Liver (tissue), 9 donors: Measurements from ENCODE around the gene UGT1A6. TPM values are rescaled to one million over a fixed set of nuclear protein-coding genes. Genes with fewer than 3 reads are reported as not detected.
"Not testable (repeated sequence)": the region's sequence is repeated elsewhere in the genome, so short reads cannot be mapped to it uniquely, and the experiment has no call there.

Experiments used
- DNase-seq: peaks from one replicate; pipeline ENCODE4 v3.0.0-alpha.2; 2017; ENCODE audit warnings: low spot score
- H3K27ac ChIP-seq, 2 donors: one replicate each; pipeline ENCODE4 v1.7.0; 2013; ENCODE audit warnings: inconsistent platforms in 2 of 2, low read length in 2 of 2, control low read depth in 1 of 2, low read depth in 1 of 2, mild to moderate bottlenecking in 1 of 2
- H3K27me3 ChIP-seq, 4 donors: one replicate each; pipeline versions ENCODE4 v1.6.1 to v1.7.0; 2013; ENCODE audit warnings: low read length in 3 of 4, inconsistent platforms in 1 of 4, mild to moderate bottlenecking in 1 of 4, moderate library complexity in 1 of 4; ENCODE audit not compliant: control insufficient read depth in 4 of 4, insufficient read depth in 4 of 4
- H3K36me3 ChIP-seq, 4 donors: one replicate each; pipeline versions ENCODE4 v1.6.1 to v1.7.0; 2013; ENCODE audit warnings: low read length in 3 of 4, mild to moderate bottlenecking in 3 of 4, low read depth in 1 of 4, moderate library complexity in 1 of 4; ENCODE audit not compliant: control insufficient read depth in 4 of 4, insufficient read depth in 3 of 4
- H3K4me1 ChIP-seq, 4 donors: one replicate each; pipeline versions ENCODE4 v1.6.1 to v1.7.0; 2013; ENCODE audit warnings: low read length in 3 of 4, mild to moderate bottlenecking in 3 of 4, moderate library complexity in 1 of 4; ENCODE audit not compliant: control insufficient read depth in 4 of 4, insufficient read depth in 4 of 4
- H3K4me3 ChIP-seq, 3 donors: one replicate each; pipeline versions ENCODE4 v1.6.1 to v1.7.0; 2013; ENCODE audit warnings: low read length in 3 of 3, control low read depth in 1 of 3, low read depth in 1 of 3, mild to moderate bottlenecking in 1 of 3
- H3K9ac ChIP-seq, 2 donors: one replicate each; pipeline ENCODE4 v1.7.0; 2013; ENCODE audit warnings: low read length in 2 of 2, mild to moderate bottlenecking in 2 of 2, moderate library complexity in 2 of 2, control low read depth in 1 of 2, low read depth in 1 of 2
- H3K9me3 ChIP-seq, 4 donors: one replicate each; pipeline versions ENCODE4 v1.6.1 to v1.7.0; 2013; ENCODE audit warnings: low read length in 3 of 4; ENCODE audit not compliant: control insufficient read depth in 4 of 4
- ATF3 ChIP-seq: IDR thresholded peaks from 2 replicates; pipeline ENCODE4 v1.6.1; 2016; ENCODE audit warnings: antibody characterized with exemption
- CTCF ChIP-seq: fragments of 150-350 bp; IDR thresholded peaks from 2 replicates; pipeline ENCODE4 v1.5.1; 2017; ENCODE audit warnings: improper control_type of control experiment, low read depth, low read length; ENCODE audit not compliant: missing input control
- EGR1 ChIP-seq, 2 donors: IDR thresholded peaks; 2 replicates each; pipeline ENCODE4 v1.6.1; 2016 to 2018; ENCODE audit warnings: antibody characterized with exemption in 2 of 2, low read depth in 2 of 2
- FOXA1 ChIP-seq: IDR thresholded peaks from 2 replicates; pipeline ENCODE4 v1.6.1; 2016; ENCODE audit warnings: antibody characterized with exemption
- FOXA2 ChIP-seq: IDR thresholded peaks from 2 replicates; pipeline ENCODE4 v1.6.1; 2016; ENCODE audit warnings: antibody characterized with exemption
- GABPA ChIP-seq, 2 donors: IDR thresholded peaks in 1 of 2; conservative IDR thresholded peaks in 1 of 2; 2 replicates each; pipeline ENCODE4 v1.6.1; 2016; ENCODE audit warnings: antibody characterized with exemption in 2 of 2, mild to moderate bottlenecking in 1 of 2, moderate library complexity in 1 of 2
- HNF4A ChIP-seq, 2 donors: conservative IDR thresholded peaks; 2 replicates each; pipeline ENCODE4 v1.6.1; 2016; ENCODE audit warnings: antibody characterized with exemption in 2 of 2, mild to moderate bottlenecking in 2 of 2
- JUND ChIP-seq, 2 donors: IDR thresholded peaks; 2 replicates each; pipeline ENCODE4 v1.6.1; 2016; ENCODE audit warnings: antibody characterized with exemption in 2 of 2
- NR2F2 ChIP-seq: IDR thresholded peaks from 2 replicates; pipeline ENCODE4 v1.6.1; 2016; ENCODE audit warnings: antibody characterized with exemption
- SP1 ChIP-seq: IDR thresholded peaks from 2 replicates; pipeline ENCODE4 v1.6.1; 2018; ENCODE audit warnings: antibody characterized with exemption, mild to moderate bottlenecking
- TAF1 ChIP-seq: conservative IDR thresholded peaks from 2 replicates; pipeline ENCODE4 v1.6.1; 2016; ENCODE audit warnings: antibody characterized with exemption, mild to moderate bottlenecking
- YY1 ChIP-seq: IDR thresholded peaks from 2 replicates; pipeline ENCODE4 v1.6.1; 2016; ENCODE audit warnings: antibody characterized with exemption, mild to moderate bottlenecking
- ZBTB33 ChIP-seq: IDR thresholded peaks from 2 replicates; pipeline ENCODE4 v1.6.1; 2016; ENCODE audit warnings: antibody characterized with exemption
- WGBS: extraction: QIAGEN DNeasy Blood & Tissue Kit; methylation state at CpG from one replicate; pipeline ENCODE4 v1.1.7; 2013; 5-methylcytosine and 5-hydroxymethylcytosine counted together
- polyA plus RNA-seq, 2 donors: library from polyadenylated mRNA; stranded (reverse) in 1 of 2; unstranded in 1 of 2; fragments of 200-250 nt in 1 of 2; fragments of >200 nt in 1 of 2; fragmentation: Nextera tagmentation in 1 of 2; extraction: Ambion mirVana in 1 of 2; gene quantifications; one replicate each; pipeline versions ENCODE4 v1.2.1 to v1.2.3, GENCODE V29; 2013 to 2015
- total RNA-seq, 2 donors: library from RNA; depleted of rRNA; stranded (reverse); fragments of >200 nt; gene quantifications; one replicate each; pipeline ENCODE4 v1.2.3, GENCODE V29; 2014
- TF ChIP-seq, protein P1 (sequence below): IDR thresholded peaks from 2 replicates; pipeline ENCODE4 v1.6.1; 2016; ENCODE audit warnings: antibody characterized with exemption
- donor health status: healthy.
- donor health status: healthy.
- donor health status: healthy.
- donor health status: healthy.
- donor health status: healthy.

Gene UGT1A6
- total and polyA plus RNA-seq, 4 donors, result 33.4 to 103 (median 46.5) TPM; not detected in 1

- Histone ChIP-seq H3K36me3 (no peaks in the 10 kb centered on the region), H3K4me3 (no peak overlapping the region), H3K4me1 (peaks cover 0 to 17% (median 11%) of the 10 kb centered on the region in 4 donors), H3K9me3 (no peaks in the 10 kb centered on the region), H3K9ac (no peak overlapping the region), H3K27me3 (no peaks in the 10 kb centered on the region), H3K27ac (no peak overlapping the region)
- no peak for DNase-seq
- TF ChIP-seq ATF3 (no peak), SP1 (no peak), YY1 (no peak), GABPA (IDR thresholded peaks at IDR 0.05 in 1 of 2, conservative IDR thresholded peaks at IDR 0.05 in 1 of 2) (no peak), ZBTB33 (no peak), EGR1 (IDR thresholded peaks at IDR 0.05; ENCODE audit: low read depth in 2 of 2) (no peak), TAF1 (no peak), NR2F2 (no peak), FOXA2 (no peak), FOXA1 (no peak), CTCF (no peak), JUND (IDR thresholded peaks at IDR 0.05) (no peak)
- TF ChIP-seq, protein P1, sequence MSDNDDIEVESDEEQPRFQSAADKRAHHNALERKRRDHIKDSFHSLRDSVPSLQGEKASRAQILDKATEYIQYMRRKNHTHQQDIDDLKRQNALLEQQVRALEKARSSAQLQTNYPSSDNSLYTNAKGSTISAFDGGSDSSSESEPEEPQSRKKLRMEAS, result no peak
- WGBS, result 77% methylated on average over 6 of the region's 6 CpGs
Measured at GRCh38 chr2:233654501-233654900, 38.2 kb upstream of the UGT1A6 start.

- TF ChIP-seq FOXA1 (no peak), HNF4A (conservative IDR thresholded peaks at IDR 0.05) (peak in 1 of 2 donors; percentile 13)
- Histone ChIP-seq H3K9ac (no peak overlapping the region), H3K4me1 (peaks cover 0 to 17% (median 11%) of the 10 kb centered on the region in 4 donors), H3K4me3 (no peak overlapping the region), H3K27ac (no peak overlapping the region), H3K27me3 (no peaks in the 10 kb centered on the region), H3K9me3 (no peaks in the 10 kb centered on the region), H3K36me3 (no peaks in the 10 kb centered on the region)
- no peak for DNase-seq
- WGBS, result 71% methylated on average over 1 of the region's 1 CpG
Measured at GRCh38 chr2:233655043-233655442, 37.6 kb upstream of the UGT1A6 start.

DNA sequence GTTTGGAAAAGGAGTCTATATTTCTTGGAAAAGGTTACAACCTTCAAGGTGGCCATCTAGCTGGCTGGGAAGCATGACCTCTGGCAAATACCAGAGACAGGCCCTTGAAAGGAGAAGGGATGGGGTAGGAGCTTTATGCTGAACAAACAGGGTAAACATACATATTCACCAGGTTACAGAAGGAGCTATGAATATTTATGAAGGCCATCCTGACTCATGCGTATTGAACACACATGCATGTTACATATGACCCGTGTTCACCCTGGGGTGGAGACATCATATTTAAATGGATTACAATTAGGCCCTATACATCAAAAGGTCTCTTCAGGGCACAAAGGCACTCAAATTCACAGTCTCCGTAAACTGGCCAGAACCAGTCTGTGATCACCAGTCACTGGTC lies 36.7 kb upstream of the UGT1A6 start:
- H3K27ac ChIP-seq, H3K27me3 ChIP-seq, H3K4me3 ChIP-seq, H3K9ac ChIP-seq, H3K36me3 ChIP-seq, DNase-seq, H3K9me3 ChIP-seq: not testable (repeated sequence)
- H3K4me1 ChIP-seq, result peaks cover 0 to 17% (median 11%) of the 10 kb centered on the region in 4 donors
- 96% methylated on average over 3 of the region's 3 CpGs for WGBS
